Naive thymus-derived CD8-positive, alpha-beta T cell (primary cell): Measurements from ENCODE around the gene ELMO3. TPM values are rescaled to one million over a fixed set of nuclear protein-coding genes. Genes with fewer than 3 reads are reported as not detected.
A peak's percentile ranks its signal among the peaks of the same experiment; 100 is the strongest.

ENCODE experiments used
- ATAC-seq, 2 donors: fragments of 150-1000 bp; cut with Tn5 transposase in 1 of 2; sonication (Bioruptor Pico), chemical (Tn5 transposase) in 1 of 2; 1 replicate in 1 of 2; 2 replicates in 1 of 2; pipeline ENCODE4 v1.10.0; 2021; ENCODE audit warnings: mild to moderate bottlenecking in 2 of 2, moderate library complexity in 2 of 2
- POLR2A ChIA-PET: fragments of 350-600 bp; sonication (Branson Sonifier 250); formaldehyde crosslinking; loops from one replicate; lab custom pipeline; 2021; ENCODE audit warnings: antibody characterized with exemption; lab: Charles Lee
- DNase-seq, 10 donors: peaks; one replicate each; pipeline versions ENCODE4 v3.0.0 to v3.0.0-alpha.2; 2020 to 2022
- H3K27ac Mint-ChIP-seq, 10 donors: one replicate each; pipeline ENCODE4 v1.8.0; 2020 to 2022; ENCODE audit warnings: mild to moderate bottlenecking in 10 of 10, mixed read lengths in 10 of 10, moderate library complexity in 4 of 10, inconsistent platforms in 1 of 10
- H3K27me3 Mint-ChIP-seq, 5 donors: one replicate each; pipeline ENCODE4 v1.8.0; 2021 to 2022; ENCODE audit warnings: mixed read lengths in 5 of 5
- H3K36me3 Mint-ChIP-seq, 3 donors: one replicate each; pipeline ENCODE4 v1.8.0; 2020 to 2022; ENCODE audit warnings: mixed read lengths in 3 of 3, mild to moderate bottlenecking in 2 of 3, inconsistent platforms in 1 of 3
- H3K4me1 Mint-ChIP-seq, 4 donors: one replicate each; pipeline ENCODE4 v1.8.0; 2021 to 2022; ENCODE audit warnings: mixed read lengths in 4 of 4
- H3K4me3 Mint-ChIP-seq, 10 donors: one replicate each; pipeline ENCODE4 v1.8.0; 2020 to 2022; ENCODE audit warnings: mild to moderate bottlenecking in 10 of 10, mixed read lengths in 10 of 10, moderate library complexity in 6 of 10, inconsistent platforms in 1 of 10
- H3K9me3 Mint-ChIP-seq, 9 donors: one replicate each; pipeline ENCODE4 v1.8.0; 2020 to 2022; ENCODE audit warnings: mixed read lengths in 9 of 9, mild to moderate bottlenecking in 3 of 9, inconsistent platforms in 1 of 9, moderate library complexity in 1 of 9
- polyA plus RNA-seq, 3 donors: library from polyadenylated mRNA; unstranded; fragments of 300-500 nt; fragmentation: Illumina TruSeq; gene quantifications; one replicate each; pipeline ENCODE4 v1.2.3, GENCODE V29; 2021
- total RNA-seq, 8 experiments: library from RNA in 2 of 8; stranded (reverse) in 2 of 8; gene quantifications; one replicate each; pipeline ENCODE4 v1.2.3 and lab custom pipeline; 2021 to 2026

Gene ELMO3
- total and polyA plus RNA-seq, 5 experiments from 2014 or later: 5.0 to 5.6 TPM; not detected in 3

- DNase-seq: peak; percentile 67 to 89 (median 80)
- H3K27me3 Mint-ChIP-seq: peaks cover 0 to 7% (median 0%) of the 10 kb centered on the region in 5 donors
- H3K27ac Mint-ChIP-seq: peak overlapping the region; percentile 43 to 88 (median 78)
- no peaks in the 10 kb centered on the region for H3K36me3 Mint-ChIP-seq
- no peaks in the 10 kb centered on the region for H3K9me3 Mint-ChIP-seq
- H3K4me1 Mint-ChIP-seq: peaks cover 8 to 14% (median 11%) of the 10 kb centered on the region in 4 donors
- peak; percentile 22 to 33 for ATAC-seq
- peak overlapping the region in 8 of 10 donors; percentile 74 to 94 (median 89) for H3K4me3 Mint-ChIP-seq
- POLR2A ChIA-PET: interaction anchor here (0.7 to 2.5 kb wide), 8 partner anchors 11 to 157 kb away, joined by 3 to 15 read pairs (median 4); partner anchors contain the start of genes FBXL8, FHOD1, TMEM208 and TRADD
Measured at GRCh38 chr16:67184995-67185650, 13.8 kb upstream of the ELMO3 start.

GRCh38 chr16:67185651-67186134, 13.2 kb upstream of the ELMO3 start:
- Mint-ChIP-seq H3K36me3 (no peaks in the 10 kb centered on the region), H3K27me3 (peaks cover 0 to 7% (median 0%) of the 10 kb centered on the region in 5 donors), H3K9me3 (no peaks in the 10 kb centered on the region), H3K4me1 (peaks cover 8 to 14% (median 11%) of the 10 kb centered on the region in 4 donors), H3K4me3 (peak overlapping the region in 8 of 10 donors; percentile 74 to 94 (median 89)), H3K27ac (peak overlapping the region in 4 of 10 donors; percentile 65 to 88 (median 80))
- DNase-seq (no peak), ATAC-seq (no peak)
- POLR2A ChIA-PET: interaction anchor here (0.5 to 2.5 kb wide), 7 partner anchors 11 to 371 kb away, joined by 4 to 15 read pairs (median 4); partner anchors contain the start of genes FBXL8, TMEM208 and TRADD

DNA sequence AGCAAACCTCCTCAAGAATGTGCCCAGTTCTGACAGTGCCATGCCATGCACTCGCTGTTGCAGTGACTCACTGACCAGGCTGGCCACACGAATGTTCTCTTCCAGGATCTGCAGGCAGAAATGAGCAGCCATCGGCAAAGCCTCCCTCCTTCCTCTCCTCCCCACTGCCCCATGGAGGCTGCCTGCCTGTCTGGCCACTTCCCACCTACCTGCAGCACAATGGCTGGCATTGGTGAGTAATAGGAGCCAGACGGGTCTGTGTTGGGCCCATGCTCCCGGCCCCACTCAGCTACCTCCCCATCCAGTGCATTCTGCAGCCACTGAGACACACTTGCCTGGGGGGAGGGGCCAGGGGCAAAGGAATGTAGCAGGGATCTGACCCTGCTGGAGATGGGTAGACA, 12.4 kb upstream of the ELMO3 start:
- H3K36me3 Mint-ChIP-seq: no peaks in the 10 kb centered on the region
- peak overlapping the region in 3 of 10 donors; percentile 7 to 33 (median 28) for H3K4me3 Mint-ChIP-seq
- H3K4me1 Mint-ChIP-seq: peaks cover 10 to 18% (median 15%) of the 10 kb centered on the region in 4 donors
- ATAC-seq (no peak), DNase-seq (no peak)
- no peaks in the 10 kb centered on the region for H3K9me3 Mint-ChIP-seq
- no peak overlapping the region for H3K27ac Mint-ChIP-seq
- POLR2A ChIA-PET: no interaction called here
- H3K27me3 Mint-ChIP-seq: peaks cover 0 to 7% (median 0%) of the 10 kb centered on the region in 5 donors

- POLR2A ChIA-PET: no interaction called here
- Mint-ChIP-seq H3K27me3 (peaks cover 0 to 7% (median 0%) of the 10 kb centered on the region in 5 donors), H3K27ac (no peak overlapping the region), H3K36me3 (no peaks in the 10 kb centered on the region), H3K4me3 (no peak overlapping the region), H3K4me1 (peaks cover 10 to 22% (median 21%) of the 10 kb centered on the region in 4 donors), H3K9me3 (no peaks in the 10 kb centered on the region)
- ATAC-seq (no peak), DNase-seq (no peak)
Measured at GRCh38 chr16:67187175-67187890, 11.6 kb upstream of the ELMO3 start.

- ATAC-seq (no peak), DNase-seq (no peak)
- H3K27ac Mint-ChIP-seq: no peak overlapping the region
- POLR2A ChIA-PET: no interaction called here
- peaks cover 14 to 32% (median 31%) of the 10 kb centered on the region in 4 donors for H3K4me1 Mint-ChIP-seq
- no peaks in the 10 kb centered on the region for H3K36me3 Mint-ChIP-seq
- H3K9me3 Mint-ChIP-seq: no peaks in the 10 kb centered on the region
- peak overlapping the region in 1 of 10 donors; percentile 36 for H3K4me3 Mint-ChIP-seq
- peaks cover 0 to 7% (median 0%) of the 10 kb centered on the region in 5 donors for H3K27me3 Mint-ChIP-seq
Measured at GRCh38 chr16:67188323-67188722, 10.6 kb upstream of the ELMO3 start.

DNA sequence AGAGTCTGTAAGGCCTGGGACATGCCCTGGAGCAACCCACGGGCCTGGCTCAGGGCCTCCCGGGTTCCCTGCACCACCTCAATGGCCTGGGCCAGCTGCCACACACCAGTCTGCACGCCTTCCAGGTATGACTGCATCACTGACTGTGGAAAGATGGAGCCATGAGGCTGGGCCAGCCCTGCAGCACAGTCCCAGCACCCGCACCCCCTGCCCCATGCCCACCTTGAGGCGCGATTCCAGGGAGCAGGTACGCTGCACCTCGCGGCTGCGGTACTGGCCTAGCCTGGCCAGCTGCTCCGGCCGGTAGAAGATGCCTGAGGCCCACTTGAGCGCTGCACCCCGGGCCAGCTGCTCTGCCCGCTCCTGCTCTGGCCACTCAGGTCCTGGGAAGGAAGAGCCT, 10.1 kb upstream of the ELMO3 start:
- DNase-seq: no peak
- POLR2A ChIA-PET: no interaction called here
- Mint-ChIP-seq H3K9me3 (no peaks in the 10 kb centered on the region), H3K4me1 (peaks cover 16 to 37% (median 35%) of the 10 kb centered on the region in 4 donors), H3K27ac (no peak overlapping the region), H3K36me3 (peaks cover 0 to 2% (median 0%) of the 10 kb centered on the region in 3 donors), H3K27me3 (peaks cover 0 to 7% (median 0%) of the 10 kb centered on the region in 5 donors), H3K4me3 (no peak overlapping the region)
- ATAC-seq: no peak

- ATAC-seq (no peak), DNase-seq (no peak)
- Mint-ChIP-seq H3K27me3 (peaks cover 0 to 7% (median 0%) of the 10 kb centered on the region in 5 donors), H3K27ac (peak within 1 kb of the TSS in 1 of 10 donors; percentile 56), H3K4me1 (peaks cover 18 to 44% (median 42%) of the 10 kb centered on the region in 4 donors), H3K36me3 (peaks cover 0 to 10% (median 0%) of the 10 kb centered on the region in 3 donors), H3K4me3 (peak within 1 kb of the TSS in 4 of 10 donors; percentile 22 to 84 (median 44)), H3K9me3 (no peaks in the 10 kb centered on the region)
- POLR2A ChIA-PET: no interaction called here
Measured at GRCh38 chr16:67190041-67190440, 8.9 kb upstream of the ELMO3 start, which contains the start of gene EXOC3L1. Gene EXOC3L1 (minus strand): TSS chr16:67190136. CDS start chr16:67189676, 460 bp downstream.

GRCh38 chr16:67190448-67191399, 8.2 kb upstream of the ELMO3 start:
- DNase-seq (no peak), ATAC-seq (no peak)
- peaks cover 0 to 1% (median 0%) of the 10 kb centered on the region in 5 donors for H3K27me3 Mint-ChIP-seq
- H3K36me3 Mint-ChIP-seq: peaks cover 0 to 17% (median 0%) of the 10 kb centered on the region in 3 donors
- H3K4me3 Mint-ChIP-seq: peak overlapping the region in 8 of 10 donors; percentile 22 to 93 (median 87)
- peaks cover 11 to 44% (median 38%) of the 10 kb centered on the region in 4 donors for H3K4me1 Mint-ChIP-seq
- H3K9me3 Mint-ChIP-seq: no peaks in the 10 kb centered on the region
- POLR2A ChIA-PET: interaction anchor here (1.1 kb wide), 1 partner anchor 30 kb away, joined by 3 read pairs; the partner anchor contains the start of gene FBXL8
- peak overlapping the region in 4 of 10 donors; percentile 49 to 96 (median 68) for H3K27ac Mint-ChIP-seq

DNA sequence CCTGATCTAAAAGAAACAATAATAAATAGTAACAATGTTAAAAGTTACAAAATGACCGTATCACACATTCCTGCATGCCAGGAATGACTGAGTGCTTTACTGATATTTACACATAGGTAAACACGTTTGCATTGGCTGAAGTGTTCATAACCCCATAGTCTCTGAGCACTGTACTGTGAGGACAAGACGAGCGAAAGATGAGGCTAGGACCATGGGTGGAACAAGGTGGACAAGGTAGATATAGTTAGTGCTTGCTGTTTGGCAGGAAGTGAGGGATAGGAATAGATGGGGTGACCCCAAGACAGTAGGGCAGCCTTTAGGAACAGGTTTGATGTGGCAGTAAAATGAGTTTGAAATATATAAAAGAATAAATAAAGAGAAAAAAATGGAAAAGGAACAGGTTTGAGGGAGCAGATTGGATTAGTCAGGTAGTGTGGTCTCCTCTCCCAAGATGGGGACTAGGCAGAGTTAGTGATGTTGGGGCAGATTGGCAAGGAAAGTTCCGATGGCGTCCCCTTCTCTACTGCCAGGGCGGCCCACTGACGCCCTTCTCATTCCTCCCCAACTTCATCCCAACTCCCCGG, 7.4 kb upstream of the ELMO3 start:
- Mint-ChIP-seq H3K27ac (peak overlapping the region; percentile 49 to 96 (median 92)), H3K4me1 (peaks cover 17 to 50% (median 42%) of the 10 kb centered on the region in 4 donors), H3K4me3 (peak overlapping the region; percentile 81 to 97 (median 90)), H3K27me3 (peaks cover 0 to 1% (median 0%) of the 10 kb centered on the region in 5 donors), H3K9me3 (no peaks in the 10 kb centered on the region), H3K36me3 (peaks cover 0 to 24% (median 5%) of the 10 kb centered on the region in 3 donors)
- POLR2A ChIA-PET: interaction anchor here (1.1 to 2.9 kb wide), 3 partner anchors 31 to 53 kb away, joined by 3 to 17 read pairs (median 6); partner anchors contain the start of genes FBXL8 and TMEM208
- no peak for ATAC-seq
- no peak for DNase-seq

GRCh38 chr16:67191995-67192681, 6.8 kb upstream of the ELMO3 start, which contains the start of gene E2F4:
Gene E2F4 (plus strand): TSS chr16:67192155. CDS start chr16:67192228, 73 bp downstream.
- Mint-ChIP-seq H3K4me3 (peak within 1 kb of the TSS; percentile 81 to 97 (median 90)), H3K4me1 (peaks cover 20 to 56% (median 46%) of the 10 kb centered on the region in 4 donors), H3K36me3 (peaks cover 0 to 31% (median 8%) of the 10 kb centered on the region in 3 donors), H3K27me3 (peaks cover 0 to 1% (median 0%) of the 10 kb centered on the region in 5 donors), H3K9me3 (no peaks in the 10 kb centered on the region), H3K27ac (peak within 1 kb of the TSS; percentile 81 to 96 (median 92))
- POLR2A ChIA-PET: interaction anchor here (0.7 to 2.9 kb wide), 5 partner anchors 9 to 52 kb away, joined by 3 to 17 read pairs (median 3); partner anchors contain the start of gene TMEM208
- DNase-seq (peak; percentile 72 to 87 (median 81)), ATAC-seq (peak; percentile 96 to 97)
